A549 (cell line): ENCODE measurements around the gene SULF2.

Experiments used
- JUN ChIP-seq, 2 experiments: fragments of >200 bp; sonication (Bioruptor Twin); formaldehyde crosslinking; IDR thresholded peaks; 2 replicates in 1 of 2; 3 replicates in 1 of 2; pipeline ENCODE4 v1.6.1; 2016 to 2017
- KDM1A ChIP-seq: fragments of 200-600 bp; sonication (generic); IDR thresholded peaks from 2 replicates; pipeline ENCODE4 v1.6.1; 2016; ENCODE audit warnings: low read depth, mild to moderate bottlenecking
- NR3C1 ChIP-seq: fragments of >200 bp; sonication (Bioruptor Twin); formaldehyde crosslinking; IDR thresholded peaks from 3 replicates; pipeline ENCODE4 v1.6.1; 2017
- POLR2A ChIP-seq: IDR thresholded peaks from 2 replicates; pipeline ENCODE4 v1.6.1; 2012; ENCODE audit warnings: mild to moderate bottlenecking, low read length
- POLR2AphosphoS2 ChIP-seq: conservative IDR thresholded peaks from 2 replicates; pipeline ENCODE4 v1.6.1; 2012; ENCODE audit warnings: low read length, improper control_type of control experiment, inconsistent platforms
- RFX5 ChIP-seq: fragments of 450-650 bp; IDR thresholded peaks from 2 replicates; pipeline ENCODE4 v1.7.1; 2014; ENCODE audit warnings: antibody characterized with exemption, mild to moderate bottlenecking, moderate library complexity
- TF ChIP-seq, protein P1 (sequence below): fragments of 250-450 bp; sonication (Bioruptor Pico); IDR thresholded peaks from 2 replicates; pipeline ENCODE4 v1.5.0; 2021; ENCODE audit warnings: mild to moderate bottlenecking, moderate library complexity, borderline replicate concordance
- TF ChIP-seq, protein P2 (sequence below): fragments of >200 bp; sonication (Bioruptor Twin); formaldehyde crosslinking; IDR thresholded peaks from 3 replicates; pipeline ENCODE4 v1.5.1; 2016
- TF ChIP-seq, protein P3 (sequence below): fragments of 200-600 bp; sonication (generic); IDR thresholded peaks from 2 replicates; pipeline ENCODE4 v1.6.1; 2016; ENCODE audit warnings: antibody characterized with exemption, mild to moderate bottlenecking, moderate library complexity
- TF ChIP-seq, protein P4 (sequence below): IDR thresholded peaks from 2 replicates; pipeline ENCODE4 v1.6.1; 2012

DNA sequence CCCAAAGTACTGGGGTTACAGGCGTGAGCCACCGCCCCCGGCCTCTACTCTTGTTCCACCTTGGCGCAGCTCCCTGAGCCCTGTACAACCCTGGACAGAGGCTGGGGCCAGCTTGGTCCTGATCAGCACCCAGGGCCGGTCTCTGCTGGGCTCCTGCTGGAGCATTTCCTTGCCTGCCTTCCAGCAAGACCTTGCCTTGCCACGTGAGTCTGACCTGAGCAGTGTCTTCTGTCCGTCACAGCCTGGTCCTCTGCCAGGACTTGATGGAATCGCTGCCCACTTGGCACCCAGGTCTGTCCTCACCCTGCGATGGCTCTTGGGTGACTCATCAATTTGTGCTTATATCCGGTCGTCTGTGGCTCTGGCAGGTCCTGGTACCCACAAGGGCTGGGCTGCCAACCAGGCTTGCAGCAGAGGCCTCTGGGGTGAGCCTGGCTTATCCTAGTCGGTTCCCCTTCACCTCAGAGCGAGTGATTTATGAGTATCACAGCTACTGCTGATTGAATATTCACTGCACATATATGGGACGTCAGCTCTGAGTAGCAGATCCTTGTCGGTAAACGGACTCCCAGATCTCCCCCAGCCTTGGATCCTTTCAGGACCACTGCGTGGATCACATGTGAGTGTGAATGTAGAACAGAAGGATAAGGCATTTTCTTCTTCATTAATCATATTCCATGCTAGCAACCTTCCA is 10.1 kb upstream of the SULF2 start:
- TF ChIP-seq POLR2A (no peak), RFX5 (no peak), POLR2AphosphoS2 (no peak), JUN (IDR thresholded peaks at IDR 0.05) (no peak), KDM1A (no peak), NR3C1 (no peak)
- TF ChIP-seq, protein P1, sequence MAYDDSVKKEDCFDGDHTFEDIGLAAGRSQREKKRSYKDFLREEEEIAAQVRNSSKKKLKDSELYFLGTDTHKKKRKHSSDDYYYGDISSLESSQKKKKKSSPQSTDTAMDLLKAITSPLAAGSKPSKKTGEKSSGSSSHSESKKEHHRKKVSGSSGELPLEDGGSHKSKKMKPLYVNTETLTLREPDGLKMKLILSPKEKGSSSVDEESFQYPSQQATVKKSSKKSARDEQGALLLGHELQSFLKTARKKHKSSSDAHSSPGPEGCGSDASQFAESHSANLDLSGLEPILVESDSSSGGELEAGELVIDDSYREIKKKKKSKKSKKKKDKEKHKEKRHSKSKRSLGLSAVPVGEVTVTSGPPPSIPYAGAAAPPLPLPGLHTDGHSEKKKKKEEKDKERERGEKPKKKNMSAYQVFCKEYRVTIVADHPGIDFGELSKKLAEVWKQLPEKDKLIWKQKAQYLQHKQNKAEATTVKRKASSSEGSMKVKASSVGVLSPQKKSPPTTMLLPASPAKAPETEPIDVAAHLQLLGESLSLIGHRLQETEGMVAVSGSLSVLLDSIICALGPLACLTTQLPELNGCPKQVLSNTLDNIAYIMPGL, result no peak
- TF ChIP-seq, protein P2, sequence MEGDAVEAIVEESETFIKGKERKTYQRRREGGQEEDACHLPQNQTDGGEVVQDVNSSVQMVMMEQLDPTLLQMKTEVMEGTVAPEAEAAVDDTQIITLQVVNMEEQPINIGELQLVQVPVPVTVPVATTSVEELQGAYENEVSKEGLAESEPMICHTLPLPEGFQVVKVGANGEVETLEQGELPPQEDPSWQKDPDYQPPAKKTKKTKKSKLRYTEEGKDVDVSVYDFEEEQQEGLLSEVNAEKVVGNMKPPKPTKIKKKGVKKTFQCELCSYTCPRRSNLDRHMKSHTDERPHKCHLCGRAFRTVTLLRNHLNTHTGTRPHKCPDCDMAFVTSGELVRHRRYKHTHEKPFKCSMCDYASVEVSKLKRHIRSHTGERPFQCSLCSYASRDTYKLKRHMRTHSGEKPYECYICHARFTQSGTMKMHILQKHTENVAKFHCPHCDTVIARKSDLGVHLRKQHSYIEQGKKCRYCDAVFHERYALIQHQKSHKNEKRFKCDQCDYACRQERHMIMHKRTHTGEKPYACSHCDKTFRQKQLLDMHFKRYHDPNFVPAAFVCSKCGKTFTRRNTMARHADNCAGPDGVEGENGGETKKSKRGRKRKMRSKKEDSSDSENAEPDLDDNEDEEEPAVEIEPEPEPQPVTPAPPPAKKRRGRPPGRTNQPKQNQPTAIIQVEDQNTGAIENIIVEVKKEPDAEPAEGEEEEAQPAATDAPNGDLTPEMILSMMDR, result no peak
- TF ChIP-seq, protein P3, sequence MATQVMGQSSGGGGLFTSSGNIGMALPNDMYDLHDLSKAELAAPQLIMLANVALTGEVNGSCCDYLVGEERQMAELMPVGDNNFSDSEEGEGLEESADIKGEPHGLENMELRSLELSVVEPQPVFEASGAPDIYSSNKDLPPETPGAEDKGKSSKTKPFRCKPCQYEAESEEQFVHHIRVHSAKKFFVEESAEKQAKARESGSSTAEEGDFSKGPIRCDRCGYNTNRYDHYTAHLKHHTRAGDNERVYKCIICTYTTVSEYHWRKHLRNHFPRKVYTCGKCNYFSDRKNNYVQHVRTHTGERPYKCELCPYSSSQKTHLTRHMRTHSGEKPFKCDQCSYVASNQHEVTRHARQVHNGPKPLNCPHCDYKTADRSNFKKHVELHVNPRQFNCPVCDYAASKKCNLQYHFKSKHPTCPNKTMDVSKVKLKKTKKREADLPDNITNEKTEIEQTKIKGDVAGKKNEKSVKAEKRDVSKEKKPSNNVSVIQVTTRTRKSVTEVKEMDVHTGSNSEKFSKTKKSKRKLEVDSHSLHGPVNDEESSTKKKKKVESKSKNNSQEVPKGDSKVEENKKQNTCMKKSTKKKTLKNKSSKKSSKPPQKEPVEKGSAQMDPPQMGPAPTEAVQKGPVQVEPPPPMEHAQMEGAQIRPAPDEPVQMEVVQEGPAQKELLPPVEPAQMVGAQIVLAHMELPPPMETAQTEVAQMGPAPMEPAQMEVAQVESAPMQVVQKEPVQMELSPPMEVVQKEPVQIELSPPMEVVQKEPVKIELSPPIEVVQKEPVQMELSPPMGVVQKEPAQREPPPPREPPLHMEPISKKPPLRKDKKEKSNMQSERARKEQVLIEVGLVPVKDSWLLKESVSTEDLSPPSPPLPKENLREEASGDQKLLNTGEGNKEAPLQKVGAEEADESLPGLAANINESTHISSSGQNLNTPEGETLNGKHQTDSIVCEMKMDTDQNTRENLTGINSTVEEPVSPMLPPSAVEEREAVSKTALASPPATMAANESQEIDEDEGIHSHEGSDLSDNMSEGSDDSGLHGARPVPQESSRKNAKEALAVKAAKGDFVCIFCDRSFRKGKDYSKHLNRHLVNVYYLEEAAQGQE, result no peak
- TF ChIP-seq, protein P4, sequence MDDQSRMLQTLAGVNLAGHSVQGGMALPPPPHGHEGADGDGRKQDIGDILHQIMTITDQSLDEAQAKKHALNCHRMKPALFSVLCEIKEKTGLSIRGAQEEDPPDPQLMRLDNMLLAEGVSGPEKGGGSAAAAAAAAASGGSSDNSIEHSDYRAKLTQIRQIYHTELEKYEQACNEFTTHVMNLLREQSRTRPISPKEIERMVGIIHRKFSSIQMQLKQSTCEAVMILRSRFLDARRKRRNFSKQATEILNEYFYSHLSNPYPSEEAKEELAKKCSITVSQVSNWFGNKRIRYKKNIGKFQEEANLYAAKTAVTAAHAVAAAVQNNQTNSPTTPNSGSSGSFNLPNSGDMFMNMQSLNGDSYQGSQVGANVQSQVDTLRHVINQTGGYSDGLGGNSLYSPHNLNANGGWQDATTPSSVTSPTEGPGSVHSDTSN, result no peak
